GM19328 (cell line): ENCODE measurements around the gene C2CD2.
"Not testable (repeated sequence)": the region's sequence is repeated elsewhere in the genome, so short reads cannot be mapped to it uniquely, and the experiment has no call there.

ENCODE experiments used
- ATAC-seq: cut with Tn5 transposase; IDR thresholded peaks from one replicate; pipeline ENCODE4 v1.9.1; 2021; ENCODE audit warnings: mild to moderate bottlenecking, moderate library complexity; ENCODE audit not compliant: unreplicated experiment

Gene C2CD2

DNA sequence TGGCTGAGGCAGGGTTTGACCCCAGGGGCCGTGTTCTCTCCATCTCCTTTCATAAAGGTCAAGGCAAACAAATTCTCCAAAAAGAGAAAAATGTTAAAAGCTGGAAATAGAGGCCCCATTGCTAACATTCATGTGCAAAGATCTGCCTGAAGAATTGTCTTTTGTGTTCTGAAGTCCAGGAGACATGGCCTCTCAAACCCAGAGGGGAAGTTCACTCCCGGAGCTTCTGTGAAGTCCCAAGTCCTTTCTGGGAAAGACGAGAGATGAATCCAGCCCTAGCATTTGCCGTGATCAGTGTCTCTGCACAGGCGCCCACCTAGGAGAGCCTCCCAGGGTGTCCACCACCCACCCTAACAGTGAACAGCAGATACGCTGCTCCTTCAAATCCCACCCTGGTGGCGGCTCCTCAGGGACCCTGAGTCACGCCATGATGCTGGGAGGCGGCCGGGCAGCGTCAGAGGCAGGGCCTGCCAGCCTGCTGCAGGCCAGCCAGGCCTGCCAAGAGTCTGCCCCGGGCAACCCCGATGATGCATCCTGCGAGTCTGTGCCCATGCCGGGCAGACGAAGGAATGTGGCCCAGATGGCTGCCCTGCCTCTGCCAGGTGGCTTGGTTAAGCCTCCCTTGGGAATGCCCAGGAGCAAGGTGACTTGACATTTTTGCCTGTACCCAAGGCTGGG is 5.2 kb upstream of the C2CD2 start:
- ATAC-seq: no peak

DNA sequence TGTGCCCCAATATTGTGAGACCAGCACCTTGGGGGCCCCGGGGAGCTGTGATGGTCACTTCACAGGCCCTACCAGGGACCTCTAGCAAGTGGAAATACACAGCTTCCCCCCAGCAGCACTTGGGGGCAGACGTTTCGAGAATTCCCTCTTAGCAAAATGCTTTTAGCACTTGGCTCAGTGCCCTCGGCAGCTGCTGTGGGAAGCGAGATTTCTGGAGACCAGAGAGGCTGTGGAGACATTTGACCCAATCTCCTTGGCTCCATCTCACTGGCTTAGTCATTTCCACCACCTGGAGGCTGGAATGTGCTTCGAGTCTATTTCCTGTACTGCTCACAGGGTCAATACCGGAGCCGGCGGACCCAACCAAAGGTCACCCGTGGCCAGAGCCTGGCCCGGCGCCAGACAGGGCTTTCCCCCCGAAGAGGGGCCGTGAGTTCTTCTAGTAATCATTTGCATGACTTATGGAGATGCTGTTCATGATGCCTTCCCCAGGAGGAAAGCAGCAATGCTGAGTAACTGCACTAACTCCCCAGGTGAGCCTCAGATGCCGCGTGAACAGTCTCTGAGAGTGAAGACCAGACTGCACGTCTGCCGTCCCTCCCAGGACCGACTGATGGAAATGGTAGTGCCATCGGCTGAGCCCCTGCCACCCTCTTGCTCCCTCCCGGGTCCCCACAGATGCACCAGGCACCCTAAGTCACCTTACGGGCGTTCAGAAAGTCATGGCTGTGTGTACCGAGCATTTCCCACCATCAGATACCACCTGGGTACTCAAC is 4.4 kb upstream of the C2CD2 start:
- ATAC-seq: no peak

DNA sequence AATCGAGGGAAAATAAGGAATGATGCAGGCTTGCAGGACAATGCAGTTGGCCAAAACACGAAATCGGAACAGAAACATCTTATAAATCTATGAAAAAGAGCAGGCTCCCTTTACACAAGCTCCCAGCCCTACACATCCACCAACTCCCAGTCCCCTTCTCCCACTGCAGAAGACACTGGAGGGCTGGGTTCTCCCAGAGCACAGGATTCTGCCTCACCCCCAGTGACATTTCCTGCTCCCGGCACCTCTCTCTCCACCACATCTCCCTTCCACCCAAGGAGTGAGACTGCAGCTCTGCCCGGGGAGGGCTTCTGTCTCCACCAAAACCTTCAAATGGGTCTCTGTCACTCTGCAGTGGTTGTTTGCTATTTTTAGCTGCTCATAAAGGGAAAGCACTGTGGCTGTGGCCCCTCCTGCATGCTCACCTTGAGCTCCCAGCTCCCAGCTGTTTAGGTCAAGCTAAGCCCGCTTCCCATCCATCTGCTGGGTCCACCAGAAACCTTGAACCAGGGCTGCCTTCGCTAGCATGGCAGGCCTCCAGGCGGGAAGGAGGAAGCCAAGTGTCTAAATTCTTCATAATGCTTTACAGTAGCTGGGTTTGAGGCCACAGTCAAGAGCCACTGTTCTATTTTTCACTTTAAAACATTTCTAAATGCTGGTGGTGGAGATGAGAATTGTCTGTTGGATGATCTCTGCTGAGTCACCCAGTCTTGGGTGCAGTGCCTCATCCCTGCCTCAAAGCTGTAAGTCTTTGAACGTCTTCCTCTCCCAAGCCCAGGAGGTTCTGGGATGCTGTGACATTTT is 3.3 kb upstream of the C2CD2 start:
- no peak for ATAC-seq

DNA sequence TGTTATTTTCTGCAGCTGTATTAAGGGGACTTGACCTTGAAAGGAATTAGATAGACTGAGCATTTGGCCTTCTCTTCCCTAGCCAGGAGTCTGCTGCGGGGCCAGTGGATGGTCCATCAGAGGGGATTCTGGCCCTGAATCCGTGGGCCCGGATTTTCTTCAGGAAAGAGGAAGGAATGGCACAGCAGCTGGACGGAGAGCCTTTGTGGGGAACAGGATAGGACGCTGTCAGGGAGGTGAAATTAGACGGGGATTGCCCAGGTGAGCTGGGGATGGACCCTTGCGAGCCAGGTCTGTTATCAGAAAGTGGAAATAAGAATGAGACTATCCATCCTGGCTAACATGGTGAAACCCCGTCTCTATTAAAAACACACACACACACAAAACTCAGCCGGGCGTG is 1.7 kb upstream of the C2CD2 start:
- no peak for ATAC-seq

DNA sequence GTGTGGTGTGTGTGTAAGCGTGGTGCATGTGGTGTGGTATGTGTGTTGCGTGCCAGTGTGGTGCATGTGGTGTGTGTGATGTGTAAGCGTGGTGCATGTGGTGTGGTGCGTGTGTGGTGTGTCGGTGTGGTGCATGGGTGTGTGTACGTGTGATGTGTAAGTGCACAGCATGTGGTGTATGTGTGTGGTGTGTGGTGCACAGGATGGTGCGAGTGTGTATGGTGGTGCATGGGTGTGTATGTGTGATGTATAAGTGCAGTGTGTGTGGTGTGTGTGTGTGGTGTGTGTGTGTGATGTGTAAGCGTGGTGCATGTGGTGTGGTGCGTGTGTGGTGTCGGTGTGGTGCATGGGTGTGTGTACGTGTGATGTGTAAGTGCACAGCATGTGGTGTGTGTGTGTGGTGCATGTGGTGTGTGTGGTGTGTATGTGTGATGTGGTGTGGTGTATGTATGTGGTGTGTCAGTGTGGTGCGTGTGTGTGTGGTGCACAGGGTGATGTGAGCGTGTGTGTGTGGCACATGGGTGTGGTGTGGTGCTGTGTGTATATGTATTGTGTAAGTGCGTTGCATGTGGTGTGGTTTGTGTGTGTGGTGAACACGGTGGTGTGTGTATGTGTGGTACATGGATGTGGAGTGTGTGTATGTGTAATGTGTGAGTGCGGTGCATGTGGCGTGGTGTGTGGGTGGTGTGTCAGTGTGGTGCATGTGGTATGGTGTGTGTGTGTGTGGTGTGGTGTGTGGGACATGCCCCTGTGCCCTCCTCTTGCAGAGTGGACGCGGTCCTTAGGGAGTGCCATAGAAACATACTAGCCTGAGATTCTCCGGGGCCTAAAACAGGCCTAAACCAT is 1.1 kb upstream of the C2CD2 start:
- no peak for ATAC-seq

DNA sequence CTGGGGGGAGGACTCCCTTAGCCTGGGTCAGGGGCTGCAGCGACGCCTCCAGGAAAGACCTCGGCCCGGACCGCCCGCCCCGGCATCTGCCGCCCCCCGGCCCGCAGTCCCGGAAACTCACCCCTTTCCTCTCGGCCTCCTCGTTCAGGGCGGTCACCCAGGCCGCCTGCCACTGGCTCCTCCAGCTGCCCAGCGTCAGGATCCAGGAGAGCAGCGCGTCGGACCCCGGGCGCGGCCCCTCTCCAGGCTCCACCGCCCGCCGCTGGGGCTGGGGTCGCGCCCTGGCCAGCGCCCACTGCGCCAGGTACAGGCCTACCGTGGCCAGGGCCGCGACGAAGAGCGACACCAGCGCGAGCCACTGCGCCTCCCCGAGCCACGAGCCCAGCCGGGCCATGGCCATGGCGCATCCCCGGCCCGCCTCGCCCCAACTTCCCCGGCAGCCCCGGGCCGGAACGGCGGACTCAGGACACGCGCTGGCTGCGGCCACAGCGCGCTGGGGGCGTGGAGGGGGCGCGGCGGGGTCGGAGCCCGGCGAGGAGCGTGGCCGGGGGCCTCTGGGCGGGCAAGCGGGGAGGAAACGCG is 478 bp downstream of the C2CD2 start:
- peak; percentile 22 for ATAC-seq

DNA sequence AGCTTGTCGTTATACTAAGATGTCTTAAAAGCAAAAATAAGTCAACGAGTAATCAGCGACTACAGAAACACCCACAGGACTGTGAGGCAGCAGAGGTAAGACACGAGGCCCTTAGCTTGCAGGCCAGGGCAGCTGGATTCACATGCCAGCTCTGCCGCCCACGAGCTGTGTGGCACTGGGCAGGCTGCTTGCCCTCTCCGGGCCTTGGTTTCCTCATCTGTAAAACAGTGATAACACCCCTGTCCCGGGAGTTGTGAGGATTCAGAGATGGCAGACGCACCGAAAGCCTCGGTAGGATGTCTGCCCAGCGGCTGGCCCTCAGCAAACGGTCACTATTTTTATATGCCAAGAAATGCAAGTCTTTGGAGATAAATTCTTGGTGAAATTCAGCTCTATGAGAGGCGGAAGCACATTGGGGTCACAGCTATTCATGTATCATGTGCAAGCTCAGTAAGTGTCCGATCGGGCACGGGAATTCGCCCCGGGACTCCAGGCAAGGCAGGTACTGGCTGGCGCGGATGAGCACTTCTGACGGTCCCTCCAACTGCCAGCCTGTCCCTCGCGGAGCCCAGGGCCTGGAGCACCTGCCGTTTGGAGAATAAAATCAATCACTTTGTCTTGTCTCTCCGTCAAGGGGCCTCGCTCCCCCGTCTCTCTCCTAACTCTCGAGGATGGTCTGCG is 1.1 kb downstream of the C2CD2 start:
- ATAC-seq: no peak

DNA sequence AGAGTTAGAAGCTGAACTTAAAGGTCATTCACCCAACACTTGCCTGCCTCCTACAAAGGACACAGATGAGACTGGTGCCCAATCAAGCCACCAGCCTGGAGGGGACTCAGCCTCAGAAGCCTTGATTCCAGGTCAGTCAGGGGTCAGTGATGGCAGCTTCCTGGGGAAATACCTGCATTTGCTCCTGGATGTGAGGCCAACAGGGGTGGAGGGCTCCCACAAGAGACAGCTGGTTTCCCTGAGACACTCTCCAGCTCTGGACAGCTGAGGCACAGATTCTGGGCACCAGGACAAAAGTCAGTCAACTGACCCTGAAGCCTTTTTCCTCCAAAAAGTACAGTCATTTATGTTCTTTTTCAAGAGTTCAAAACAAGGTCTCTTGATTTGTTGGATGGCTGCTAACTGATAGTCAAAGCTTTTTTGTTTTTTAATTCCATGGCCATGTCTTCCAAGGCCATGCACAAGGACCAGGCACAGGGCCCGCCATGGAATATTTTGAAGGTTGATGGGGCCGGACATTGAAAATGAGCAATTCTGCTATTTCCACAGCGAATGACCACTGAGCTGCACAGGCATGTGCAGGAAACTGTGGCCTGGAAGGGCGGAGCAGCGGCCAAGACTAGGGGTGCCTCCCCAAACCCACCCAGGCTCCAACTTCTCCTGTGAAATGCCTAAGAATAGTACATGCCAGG is 1.8 kb downstream of the C2CD2 start:
- ATAC-seq: no peak

DNA sequence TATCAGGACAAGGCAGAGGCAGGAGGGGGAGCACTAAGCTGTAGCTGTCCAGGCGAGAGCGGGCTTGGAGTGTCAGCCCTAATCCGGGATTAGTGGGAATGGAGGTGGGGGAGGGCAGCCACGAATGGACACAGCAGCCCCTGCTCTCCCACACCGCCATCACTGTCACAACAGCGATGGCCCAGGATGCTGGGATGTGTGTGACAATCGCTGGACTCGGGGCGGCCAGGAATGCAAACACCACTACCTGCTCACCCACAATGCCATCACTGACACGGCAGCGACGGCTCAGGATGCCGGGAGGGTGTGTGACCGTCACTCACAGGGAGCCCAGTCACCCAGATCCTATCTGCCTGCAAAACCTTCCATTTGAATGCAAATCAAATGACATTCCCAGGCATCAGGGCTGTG is 2.9 kb downstream of the C2CD2 start:
- no peak for ATAC-seq

DNA sequence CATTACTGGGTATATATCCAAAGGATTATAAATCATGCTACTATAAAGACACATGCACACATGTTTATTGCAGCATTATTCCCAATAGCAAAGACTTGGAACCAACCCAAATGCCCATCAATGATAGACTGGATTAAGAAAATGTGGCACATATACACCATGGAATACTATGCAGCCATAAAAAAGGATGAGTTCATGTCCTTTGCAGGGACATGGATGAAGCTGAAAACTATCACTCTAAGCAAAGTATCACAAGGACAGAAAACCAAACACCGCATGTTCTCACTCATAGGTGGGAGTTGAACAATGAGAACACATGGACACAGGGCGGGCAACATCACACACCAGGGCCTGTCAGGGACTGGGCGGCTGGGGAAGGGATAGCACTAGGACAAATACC is 4.2 kb downstream of the C2CD2 start:
- ATAC-seq: not testable (repeated sequence)

DNA sequence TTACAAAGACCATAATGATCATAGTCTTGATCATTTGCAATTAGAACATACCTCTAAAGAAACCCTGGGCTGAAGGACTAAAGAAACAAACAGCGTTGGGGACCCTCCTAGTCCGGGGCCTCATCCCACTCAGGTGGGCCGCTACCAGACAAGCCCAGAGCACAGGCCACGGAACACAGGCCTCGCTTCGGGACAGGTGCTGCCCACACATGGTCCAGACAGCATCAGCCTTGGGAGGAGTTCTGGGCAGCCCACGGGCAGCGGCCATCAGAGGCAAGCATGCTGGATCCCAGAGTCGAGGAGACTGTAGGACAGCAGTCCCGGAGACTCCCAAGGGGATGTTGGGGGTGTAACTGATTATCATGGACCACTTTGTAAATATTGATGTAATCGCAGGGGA is 4.9 kb downstream of the C2CD2 start:
- ATAC-seq: no peak

DNA sequence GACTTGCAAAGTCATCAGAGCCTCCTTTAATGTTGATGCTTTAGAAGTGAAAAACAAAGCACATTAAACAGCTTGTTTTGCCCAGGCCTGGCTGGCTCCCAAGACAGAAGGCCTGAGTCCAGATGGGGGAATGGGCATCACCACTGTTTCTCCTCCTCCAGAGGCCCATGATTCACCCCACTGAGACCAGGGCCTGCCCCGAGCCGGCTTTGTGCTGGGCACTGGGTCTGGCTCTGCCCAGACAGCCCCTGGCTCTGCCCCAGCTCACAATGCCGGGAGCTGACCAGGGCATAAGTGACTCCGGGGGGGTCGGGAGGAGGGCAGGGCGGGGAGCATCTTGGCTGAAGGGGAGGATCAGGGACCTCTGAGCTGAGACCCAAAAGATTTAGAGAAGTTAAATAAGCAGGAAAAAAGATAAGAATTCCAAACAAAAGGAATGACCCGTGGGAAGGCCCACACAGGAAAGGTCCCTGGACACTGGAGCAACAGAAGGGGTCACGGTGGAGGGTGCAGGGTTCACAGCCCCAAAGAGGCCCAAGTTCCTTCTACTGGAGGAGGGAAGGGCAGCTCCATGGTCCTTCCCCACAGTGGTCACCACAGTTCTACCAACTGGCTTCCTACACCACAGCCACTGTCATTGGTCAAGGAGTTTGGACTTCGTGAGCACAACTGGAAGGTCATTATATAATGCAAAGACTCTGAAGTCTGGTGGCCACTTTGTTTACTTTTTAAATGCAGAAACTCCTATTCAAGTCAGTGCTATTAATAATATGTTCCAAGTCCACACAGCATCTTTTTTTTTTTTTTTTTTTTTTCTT is 5.5 kb downstream of the C2CD2 start:
- no peak for ATAC-seq

DNA sequence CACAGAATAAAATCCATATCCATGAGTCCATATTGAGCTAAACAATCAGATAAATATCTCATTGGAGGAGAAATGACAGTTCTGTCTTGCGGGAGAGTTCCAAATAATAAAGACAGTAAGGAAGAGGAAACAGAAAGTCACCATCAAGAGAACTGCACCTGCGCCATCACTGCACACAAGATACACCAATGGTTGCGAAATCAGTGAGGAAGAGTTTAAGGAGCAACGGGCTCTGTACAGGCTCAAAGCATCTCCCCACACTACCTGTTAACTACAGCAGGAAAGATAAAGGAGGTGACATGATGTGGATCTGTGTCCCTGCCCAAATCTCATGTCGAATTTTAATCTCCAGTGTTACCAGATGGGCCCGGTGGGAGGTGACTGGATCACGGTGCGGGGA is 7.8 kb downstream of the C2CD2 start:
- ATAC-seq: no peak

DNA sequence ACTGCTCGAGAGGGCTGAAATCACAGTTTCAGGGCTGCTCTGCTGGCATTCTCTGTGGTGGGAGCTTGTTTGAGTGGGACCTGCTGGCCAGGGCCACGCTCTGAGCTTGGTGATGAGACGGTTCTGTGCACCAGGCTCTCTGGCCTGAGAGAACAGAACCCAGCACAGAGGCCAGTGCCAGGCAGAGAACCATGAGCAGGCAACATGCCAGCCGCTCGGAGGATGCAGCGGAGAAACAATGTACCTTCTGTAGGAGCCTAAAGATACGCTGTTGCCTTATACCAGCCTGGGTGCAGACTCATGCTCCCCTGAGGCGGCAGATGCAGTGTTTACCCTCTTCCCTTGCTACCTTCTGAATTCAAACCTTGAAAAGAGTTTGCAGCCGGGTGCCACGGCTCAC is 10.0 kb downstream of the C2CD2 start:
- ATAC-seq: no peak

DNA sequence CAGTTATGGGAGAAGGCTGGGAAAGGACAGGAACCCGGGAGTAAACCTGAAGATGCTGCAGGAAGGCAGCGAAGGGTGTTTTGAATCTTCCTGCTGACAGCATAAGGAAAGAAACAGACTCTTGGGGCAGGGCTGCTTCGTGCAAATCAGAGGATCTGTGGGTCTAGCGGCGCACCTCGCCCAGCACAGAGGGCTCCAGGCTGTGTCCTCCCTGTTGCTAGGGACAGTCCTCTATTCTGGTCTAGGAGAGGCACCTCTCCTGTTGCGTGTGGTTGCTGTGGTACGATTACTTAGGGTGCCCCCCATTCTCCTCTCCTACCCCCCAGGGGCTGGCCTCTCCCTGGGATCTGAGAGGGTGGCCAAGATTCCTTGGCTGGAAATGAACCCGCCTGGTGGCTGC is 11.4 kb downstream of the C2CD2 start:
- no peak for ATAC-seq

DNA sequence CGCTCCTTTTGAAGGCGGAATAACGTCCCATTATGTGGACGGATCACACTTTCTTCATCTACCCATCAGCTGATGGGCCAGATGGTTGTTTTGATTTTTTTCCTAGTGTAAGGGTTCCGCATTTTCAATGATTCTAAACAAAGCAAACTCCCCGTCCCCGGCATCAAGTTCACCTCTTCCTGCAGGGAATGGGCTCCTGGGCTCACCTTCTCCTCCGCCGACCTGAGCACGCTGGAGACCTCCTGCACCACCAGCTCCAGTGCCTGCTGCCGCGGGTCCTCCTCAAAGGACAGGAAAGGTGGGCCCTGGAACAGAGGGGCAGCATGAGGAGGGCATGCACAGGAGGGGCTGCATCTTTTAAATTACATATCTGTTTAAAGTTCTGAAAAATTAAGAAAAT is 11.9 kb downstream of the C2CD2 start:
- ATAC-seq: no peak

DNA sequence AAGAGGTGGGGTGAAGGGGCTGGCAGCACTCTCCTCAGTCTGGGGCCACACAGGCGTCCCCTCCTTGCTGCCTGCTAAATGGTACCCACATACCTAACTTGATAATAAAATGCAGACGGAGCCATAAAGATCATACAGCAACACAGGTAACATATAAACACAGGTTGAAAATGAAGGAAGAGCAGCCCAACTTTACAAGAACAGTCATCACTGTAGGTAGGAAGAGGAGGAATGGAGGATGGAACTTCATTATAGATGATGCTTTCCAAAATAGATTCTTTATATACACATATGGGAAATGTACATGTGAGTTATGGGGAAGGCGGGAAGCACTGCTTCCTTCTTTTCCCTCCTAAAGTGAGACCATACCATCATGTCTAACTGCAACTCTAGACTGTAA is 13.4 kb downstream of the C2CD2 start:
- no peak for ATAC-seq

DNA sequence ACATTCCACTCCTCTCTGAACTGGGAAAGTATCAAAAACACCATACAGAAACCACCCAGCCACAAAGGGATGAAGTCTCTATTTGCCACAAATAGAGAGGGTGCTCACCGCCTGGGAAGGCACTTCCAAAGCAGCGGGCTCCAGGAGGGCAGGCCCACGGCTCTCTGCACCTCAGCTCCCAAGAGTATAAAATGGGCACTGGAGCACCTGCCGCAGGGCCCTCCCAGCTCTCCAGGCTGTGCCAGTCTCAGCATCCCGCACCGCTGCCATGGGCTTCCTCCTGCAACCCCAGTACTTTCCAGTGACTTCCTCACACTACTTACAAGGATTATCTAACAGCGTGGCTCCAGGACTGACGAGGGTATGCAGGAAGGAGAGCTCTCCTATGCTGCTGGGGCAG is 14.4 kb downstream of the C2CD2 start:
- no peak for ATAC-seq
